ENCODE results near the gene WSB2.
"Not testable (repeated sequence)": the region's sequence is repeated elsewhere in the genome, so short reads cannot be mapped to it uniquely, and the experiment has no call there.

WSB2 gene

GRCh38 chr12:118029166-118029565 lies 31.8 kb downstream of the WSB2 start:
- no peak for DNase-seq (ENCODE audit: insufficient read length)
- FAIRE-seq = no peak
- TF ChIP-seq POLR2A (IDR thresholded peaks at IDR 0.05; ENCODE audit: low read depth, low read length) (0 out of 2 replicates have a peak, but pooled peaks have one; percentile 23), TAF1 (IDR thresholded peaks at IDR 0.05; ENCODE audit: borderline replicate concordance, low read depth, low read length) (no peak)

GRCh38 chr12:118025168-118025567 lies 35.8 kb downstream of the WSB2 start:
- DNase-seq (ENCODE audit: insufficient read length) = no peak
- FAIRE-seq = no peak
- TF ChIP-seq POLR2A (IDR thresholded peaks at IDR 0.05; ENCODE audit: low read depth, low read length) (no peak), TAF1 (IDR thresholded peaks at IDR 0.05; ENCODE audit: borderline replicate concordance, low read depth, low read length) (no peak), POLR2AphosphoS5 (IDR thresholded peaks at IDR 0.05; ENCODE audit: low read depth, low read length) (no peak)

- no peak for DNase-seq (ENCODE audit: insufficient read length)
- no peak for FAIRE-seq
- TF ChIP-seq TAF1 (IDR thresholded peaks at IDR 0.05; ENCODE audit: borderline replicate concordance, low read depth, low read length) (no peak), POLR2AphosphoS5 (IDR thresholded peaks at IDR 0.05; ENCODE audit: low read depth, low read length) (no peak), POLR2A (IDR thresholded peaks at IDR 0.05; ENCODE audit: low read depth, low read length) (no peak)
Measured at GRCh38 chr12:118023301-118023860, 37.6 kb downstream of the WSB2 start.

- DNase-seq (ENCODE audit: insufficient read length) (no peak), FAIRE-seq (no peak)
- no peak for TF ChIP-seq POLR2AphosphoS5 (IDR thresholded peaks at IDR 0.05; ENCODE audit: low read depth, low read length)
- no peak for TF ChIP-seq POLR2A (IDR thresholded peaks at IDR 0.05; ENCODE audit: low read depth, low read length)
- TF ChIP-seq TAF1 (IDR thresholded peaks at IDR 0.05; ENCODE audit: borderline replicate concordance, low read depth, low read length) = no peak
Measured at GRCh38 chr12:118022728-118023109, 38.3 kb downstream of the WSB2 start.

- DNase-seq (ENCODE audit: insufficient read length); FAIRE-seq: not testable (repeated sequence)
Measured at GRCh38 chr12:118022097-118022727, 38.8 kb downstream of the WSB2 start.

- FAIRE-seq (no peak), DNase-seq (ENCODE audit: insufficient read length) (no peak)
- TF ChIP-seq POLR2A (IDR thresholded peaks at IDR 0.05; ENCODE audit: low read depth, low read length) = no peak
- no peak for TF ChIP-seq TAF1 (IDR thresholded peaks at IDR 0.05; ENCODE audit: borderline replicate concordance, low read depth, low read length)
- TF ChIP-seq POLR2AphosphoS5 (IDR thresholded peaks at IDR 0.05; ENCODE audit: low read depth, low read length) = no peak
Measured at GRCh38 chr12:118020036-118020435, 40.9 kb downstream of the WSB2 start.

- DNase-seq (ENCODE audit: insufficient read length) (no peak), FAIRE-seq (no peak)
- TF ChIP-seq POLR2AphosphoS5 (IDR thresholded peaks at IDR 0.05; ENCODE audit: low read depth, low read length) (no peak), TAF1 (IDR thresholded peaks at IDR 0.05; ENCODE audit: borderline replicate concordance, low read depth, low read length) (no peak), POLR2A (IDR thresholded peaks at IDR 0.05; ENCODE audit: low read depth, low read length) (no peak)
Measured at GRCh38 chr12:118017926-118018325, 43.1 kb downstream of the WSB2 start.

GRCh38 chr12:118016424-118017264 lies 44.3 kb downstream of the WSB2 start, which contains the start of gene RFC5:
Gene RFC5 (plus strand): TSS chr12:118016703. CDS start chr12:118016828, 125 bp downstream.
- DNase-seq (ENCODE audit: insufficient read length) = peak; percentile 92
- TF ChIP-seq TAF1 (IDR thresholded peaks at IDR 0.05; ENCODE audit: borderline replicate concordance, low read depth, low read length) (peak; percentile 79; the same call in 1 of the 2 replicates), POLR2A (IDR thresholded peaks at IDR 0.05; ENCODE audit: low read depth, low read length) (peak; percentile 92), POLR2AphosphoS5 (IDR thresholded peaks at IDR 0.05; ENCODE audit: low read depth, low read length) (peak; percentile 94)
- peak; percentile 87 for FAIRE-seq

GRCh38 chr12:118015944-118016343 lies 45.0 kb downstream of the WSB2 start:
- DNase-seq (ENCODE audit: insufficient read length) (no peak), FAIRE-seq (no peak)
- no peak for TF ChIP-seq POLR2A (IDR thresholded peaks at IDR 0.05; ENCODE audit: low read depth, low read length)
- no peak for TF ChIP-seq TAF1 (IDR thresholded peaks at IDR 0.05; ENCODE audit: borderline replicate concordance, low read depth, low read length)
- no peak for TF ChIP-seq POLR2AphosphoS5 (IDR thresholded peaks at IDR 0.05; ENCODE audit: low read depth, low read length)

GRCh38 chr12:118015306-118015705 lies 45.7 kb downstream of the WSB2 start:
- TF ChIP-seq TAF1 (IDR thresholded peaks at IDR 0.05; ENCODE audit: borderline replicate concordance, low read depth, low read length) (no peak), POLR2A (IDR thresholded peaks at IDR 0.05; ENCODE audit: low read depth, low read length) (no peak), POLR2AphosphoS5 (IDR thresholded peaks at IDR 0.05; ENCODE audit: low read depth, low read length) (no peak)
- DNase-seq (ENCODE audit: insufficient read length) = no peak
- no peak for FAIRE-seq

GRCh38 chr12:118013283-118013682 lies 47.7 kb downstream of the WSB2 start:
- TF ChIP-seq POLR2A (IDR thresholded peaks at IDR 0.05; ENCODE audit: low read depth, low read length) = no peak
- TF ChIP-seq TAF1 (IDR thresholded peaks at IDR 0.05; ENCODE audit: borderline replicate concordance, low read depth, low read length) = no peak
- no peak for TF ChIP-seq POLR2AphosphoS5 (IDR thresholded peaks at IDR 0.05; ENCODE audit: low read depth, low read length)
- DNase-seq (ENCODE audit: insufficient read length) (no peak), FAIRE-seq (no peak)

GRCh38 chr12:118011961-118012360 lies 49.0 kb downstream of the WSB2 start:
- TF ChIP-seq TAF1 (IDR thresholded peaks at IDR 0.05; ENCODE audit: borderline replicate concordance, low read depth, low read length) = no peak
- TF ChIP-seq POLR2A (IDR thresholded peaks at IDR 0.05; ENCODE audit: low read depth, low read length) = no peak
- no peak for TF ChIP-seq POLR2AphosphoS5 (IDR thresholded peaks at IDR 0.05; ENCODE audit: low read depth, low read length)
- FAIRE-seq (no peak), DNase-seq (ENCODE audit: insufficient read length) (no peak)

All from GM12892 (cell line).